Measurements from ENCODE around the gene CTSO. TPM values are rescaled to one million over a fixed set of nuclear protein-coding genes. Genes with fewer than 3 reads are reported as not detected.

The CTSO gene
- total RNA-seq, 2 donors from 2014 or later, result 10.9 to 13.7 TPM

- ATAC-seq (no peak), DNase-seq (no peak)
- Histone ChIP-seq H3K9me3 (no peaks in the 10 kb centered on the region), H3K4me1 (no peaks in the 10 kb centered on the region), H3K36me3 (replicated peaks in 1 of 2; ENCODE audit: insufficient read depth in 1 of 2, low read depth in 2 of 2) (no peaks in the 10 kb centered on the region), H3K27me3 (no peaks in the 10 kb centered on the region), H3K4me3 (no peak overlapping the region), H3K27ac (no peak overlapping the region)
- no peak for TF ChIP-seq POLR2A (IDR thresholded peaks at IDR 0.05)
- TF ChIP-seq CTCF (IDR thresholded peaks at IDR 0.05), result no peak
- intact Hi-C loops (cut with DNase I), result no loop called here
- WGBS, 2 donors, result 72 to 75% methylated on average over 6 of the region's 6 CpGs
These were observed 3.2 kb downstream of the CTSO start for GRCh38 chr4:155950461-155950860.

GRCh38 chr4:155948541-155948940 lies 5.1 kb downstream of the CTSO start:
- no peaks in the 10 kb centered on the region for H3K27me3 ChIP-seq
- H3K27ac ChIP-seq, result no peak overlapping the region
- H3K4me3 ChIP-seq, result no peak overlapping the region
- H3K36me3 ChIP-seq (replicated peaks in 1 of 2; ENCODE audit: insufficient read depth in 1 of 2, low read depth in 2 of 2), result no peaks in the 10 kb centered on the region
- no peak for DNase-seq
- no peak for ATAC-seq
- H3K4me1 ChIP-seq, result peaks cover 11% of the 10 kb centered on the region
- TF ChIP-seq CTCF (IDR thresholded peaks at IDR 0.05), result no peak
- TF ChIP-seq POLR2A (IDR thresholded peaks at IDR 0.05), result no peak
- H3K9me3 ChIP-seq, result no peaks in the 10 kb centered on the region
- intact Hi-C loops (cut with DNase I), result loop anchor here (10.0 kb wide), 1 partner anchor 144 kb away; no protein-coding TSS in a partner anchor
- WGBS, 2 donors, result 57 to 69% methylated on average over 1 of the region's 1 CpG

- H3K9me3 ChIP-seq, result no peaks in the 10 kb centered on the region
- TF ChIP-seq POLR2A (IDR thresholded peaks at IDR 0.05) (no peak), CTCF (IDR thresholded peaks at IDR 0.05) (no peak)
- H3K4me3 ChIP-seq, result no peak overlapping the region
- WGBS, 2 donors, result 55 to 56% methylated on average over 4 of the region's 4 CpGs
- no peaks in the 10 kb centered on the region for H3K36me3 ChIP-seq (replicated peaks in 1 of 2; ENCODE audit: insufficient read depth in 1 of 2, low read depth in 2 of 2)
- peaks cover 16% of the 10 kb centered on the region for H3K4me1 ChIP-seq
- intact Hi-C loops (cut with DNase I), result loop anchor here (10.0 kb wide), 1 partner anchor 142 kb away; no protein-coding TSS in a partner anchor
- ATAC-seq (no peak), DNase-seq (no peak)
- no peak overlapping the region for H3K27ac ChIP-seq
- H3K27me3 ChIP-seq, result no peaks in the 10 kb centered on the region
These were observed 7.2 kb downstream of the CTSO start for GRCh38 chr4:155946486-155946885.

GRCh38 chr4:155944516-155944915 lies 9.2 kb downstream of the CTSO start:
- intact Hi-C loops (cut with DNase I), result loop anchor here (10.0 kb wide), 1 partner anchor 140 kb away; no protein-coding TSS in a partner anchor
- H3K9me3 ChIP-seq, result no peaks in the 10 kb centered on the region
- TF ChIP-seq POLR2A (IDR thresholded peaks at IDR 0.05), result no peak
- TF ChIP-seq CTCF (IDR thresholded peaks at IDR 0.05), result no peak
- no peaks in the 10 kb centered on the region for H3K36me3 ChIP-seq (replicated peaks in 1 of 2; ENCODE audit: insufficient read depth in 1 of 2, low read depth in 2 of 2)
- no peak overlapping the region for H3K4me3 ChIP-seq
- no peak overlapping the region for H3K27ac ChIP-seq
- H3K4me1 ChIP-seq, result peaks cover 16% of the 10 kb centered on the region
- H3K27me3 ChIP-seq, result no peaks in the 10 kb centered on the region
- 74 to 88% methylated on average over 1 of the region's 1 CpG for WGBS, 2 donors
- ATAC-seq (no peak), DNase-seq (no peak)

- intact Hi-C loops (cut with DNase I), result loop anchor here (10.0 kb wide), 1 partner anchor 139 kb away; no protein-coding TSS in a partner anchor
- Histone ChIP-seq H3K4me1 (peaks cover 16% of the 10 kb centered on the region), H3K27ac (no peak overlapping the region), H3K36me3 (replicated peaks in 1 of 2; ENCODE audit: insufficient read depth in 1 of 2, low read depth in 2 of 2) (no peaks in the 10 kb centered on the region), H3K4me3 (no peak overlapping the region), H3K27me3 (no peaks in the 10 kb centered on the region), H3K9me3 (no peaks in the 10 kb centered on the region)
- 28 to 31% methylated on average over 3 of the region's 3 CpGs for WGBS, 2 donors
- TF ChIP-seq POLR2A (IDR thresholded peaks at IDR 0.05) (no peak), CTCF (IDR thresholded peaks at IDR 0.05) (no peak)
- no peak for ATAC-seq
- no peak for DNase-seq
These were observed 9.9 kb downstream of the CTSO start for GRCh38 chr4:155943605-155944291.
